DOHH2 (cell line): ENCODE measurements around the gene RAB8B.

Experiments
- EZH2phosphoT487 ChIP-seq: fragments of 200-600 bp; sonication (generic); IDR thresholded peaks from 2 replicates; pipeline ENCODE4 v1.6.1; 2017; ENCODE audit warnings: borderline replicate concordance, mild to moderate bottlenecking, antibody characterized with exemption, low read length, moderate library complexity, mixed read lengths
- TF ChIP-seq, protein P1 (sequence below): fragments of 200-600 bp; sonication (generic); IDR thresholded peaks from one replicate; pipeline ENCODE4 v1.5.1; 2014; ENCODE audit warnings: antibody characterized with exemption, mild to moderate bottlenecking, low read depth, low read length; ENCODE audit not compliant: poor library complexity, severe bottlenecking

DNA sequence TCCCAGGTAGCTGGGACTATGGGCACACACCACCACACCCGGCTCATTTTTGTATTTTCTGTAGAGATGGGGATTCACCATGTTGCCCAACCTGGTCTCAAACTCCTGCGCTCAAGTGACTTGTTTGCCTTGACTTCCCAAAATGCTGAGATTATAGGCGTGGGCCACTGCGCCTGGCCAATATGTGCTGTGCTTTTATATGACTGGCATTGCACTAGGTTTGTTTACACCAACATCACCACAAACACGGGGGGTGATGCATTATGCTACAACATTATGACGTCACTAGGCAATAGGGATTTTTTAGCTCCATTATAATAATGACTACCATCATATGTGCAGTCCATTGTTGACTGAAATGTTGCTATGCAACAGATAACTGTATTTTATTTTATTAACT, 94.9 kb downstream of the RAB8B start:
- TF ChIP-seq, protein P1, sequence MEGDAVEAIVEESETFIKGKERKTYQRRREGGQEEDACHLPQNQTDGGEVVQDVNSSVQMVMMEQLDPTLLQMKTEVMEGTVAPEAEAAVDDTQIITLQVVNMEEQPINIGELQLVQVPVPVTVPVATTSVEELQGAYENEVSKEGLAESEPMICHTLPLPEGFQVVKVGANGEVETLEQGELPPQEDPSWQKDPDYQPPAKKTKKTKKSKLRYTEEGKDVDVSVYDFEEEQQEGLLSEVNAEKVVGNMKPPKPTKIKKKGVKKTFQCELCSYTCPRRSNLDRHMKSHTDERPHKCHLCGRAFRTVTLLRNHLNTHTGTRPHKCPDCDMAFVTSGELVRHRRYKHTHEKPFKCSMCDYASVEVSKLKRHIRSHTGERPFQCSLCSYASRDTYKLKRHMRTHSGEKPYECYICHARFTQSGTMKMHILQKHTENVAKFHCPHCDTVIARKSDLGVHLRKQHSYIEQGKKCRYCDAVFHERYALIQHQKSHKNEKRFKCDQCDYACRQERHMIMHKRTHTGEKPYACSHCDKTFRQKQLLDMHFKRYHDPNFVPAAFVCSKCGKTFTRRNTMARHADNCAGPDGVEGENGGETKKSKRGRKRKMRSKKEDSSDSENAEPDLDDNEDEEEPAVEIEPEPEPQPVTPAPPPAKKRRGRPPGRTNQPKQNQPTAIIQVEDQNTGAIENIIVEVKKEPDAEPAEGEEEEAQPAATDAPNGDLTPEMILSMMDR = no peak
- no peak for TF ChIP-seq EZH2phosphoT487
